Measurements from ENCODE around the gene GPATCH2.

GPATCH2 gene

GRCh38 chr1:217542136-217542777 lies 88.6 kb downstream of the GPATCH2 start:
- TF ChIP-seq, protein P1, sequence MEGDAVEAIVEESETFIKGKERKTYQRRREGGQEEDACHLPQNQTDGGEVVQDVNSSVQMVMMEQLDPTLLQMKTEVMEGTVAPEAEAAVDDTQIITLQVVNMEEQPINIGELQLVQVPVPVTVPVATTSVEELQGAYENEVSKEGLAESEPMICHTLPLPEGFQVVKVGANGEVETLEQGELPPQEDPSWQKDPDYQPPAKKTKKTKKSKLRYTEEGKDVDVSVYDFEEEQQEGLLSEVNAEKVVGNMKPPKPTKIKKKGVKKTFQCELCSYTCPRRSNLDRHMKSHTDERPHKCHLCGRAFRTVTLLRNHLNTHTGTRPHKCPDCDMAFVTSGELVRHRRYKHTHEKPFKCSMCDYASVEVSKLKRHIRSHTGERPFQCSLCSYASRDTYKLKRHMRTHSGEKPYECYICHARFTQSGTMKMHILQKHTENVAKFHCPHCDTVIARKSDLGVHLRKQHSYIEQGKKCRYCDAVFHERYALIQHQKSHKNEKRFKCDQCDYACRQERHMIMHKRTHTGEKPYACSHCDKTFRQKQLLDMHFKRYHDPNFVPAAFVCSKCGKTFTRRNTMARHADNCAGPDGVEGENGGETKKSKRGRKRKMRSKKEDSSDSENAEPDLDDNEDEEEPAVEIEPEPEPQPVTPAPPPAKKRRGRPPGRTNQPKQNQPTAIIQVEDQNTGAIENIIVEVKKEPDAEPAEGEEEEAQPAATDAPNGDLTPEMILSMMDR (IDR thresholded peaks at IDR 0.05), result no peak
- TF ChIP-seq ZFX (IDR thresholded peaks at IDR 0.05; ENCODE audit: borderline replicate concordance), result no peak
- H3K27ac ChIP-seq, result no peak overlapping the region

GRCh38 chr1:217540321-217540720 lies 90.6 kb downstream of the GPATCH2 start:
- TF ChIP-seq, protein P1 (IDR thresholded peaks at IDR 0.05), result no peak
- no peak for TF ChIP-seq ZFX (IDR thresholded peaks at IDR 0.05; ENCODE audit: borderline replicate concordance)
- H3K27ac ChIP-seq, result peak overlapping the region; percentile 7; the same call in 1 of the 2 replicates

DNA sequence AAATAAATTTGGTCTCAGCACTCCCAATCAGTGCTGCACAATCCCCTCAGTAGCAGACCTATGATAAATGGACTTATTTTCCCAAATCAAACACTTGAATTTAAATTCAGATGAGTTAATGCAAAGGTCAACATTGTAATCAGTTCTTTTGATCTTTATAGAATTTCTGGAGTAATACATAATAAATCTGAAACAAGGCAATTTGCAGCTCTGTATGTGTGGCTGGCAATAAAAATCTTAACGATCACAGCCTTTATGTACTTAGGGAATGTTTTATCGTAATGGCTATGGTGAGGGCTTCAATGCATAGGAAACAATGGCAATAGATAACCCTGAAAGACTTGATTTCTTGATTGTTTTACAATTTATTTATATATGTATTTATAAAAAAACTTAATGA lies 91.4 kb downstream of the GPATCH2 start:
- peak overlapping the region; percentile 7 for H3K27ac ChIP-seq
- TF ChIP-seq, protein P1 (IDR thresholded peaks at IDR 0.05), result no peak
- TF ChIP-seq ZFX (IDR thresholded peaks at IDR 0.05; ENCODE audit: borderline replicate concordance), result no peak

DNA sequence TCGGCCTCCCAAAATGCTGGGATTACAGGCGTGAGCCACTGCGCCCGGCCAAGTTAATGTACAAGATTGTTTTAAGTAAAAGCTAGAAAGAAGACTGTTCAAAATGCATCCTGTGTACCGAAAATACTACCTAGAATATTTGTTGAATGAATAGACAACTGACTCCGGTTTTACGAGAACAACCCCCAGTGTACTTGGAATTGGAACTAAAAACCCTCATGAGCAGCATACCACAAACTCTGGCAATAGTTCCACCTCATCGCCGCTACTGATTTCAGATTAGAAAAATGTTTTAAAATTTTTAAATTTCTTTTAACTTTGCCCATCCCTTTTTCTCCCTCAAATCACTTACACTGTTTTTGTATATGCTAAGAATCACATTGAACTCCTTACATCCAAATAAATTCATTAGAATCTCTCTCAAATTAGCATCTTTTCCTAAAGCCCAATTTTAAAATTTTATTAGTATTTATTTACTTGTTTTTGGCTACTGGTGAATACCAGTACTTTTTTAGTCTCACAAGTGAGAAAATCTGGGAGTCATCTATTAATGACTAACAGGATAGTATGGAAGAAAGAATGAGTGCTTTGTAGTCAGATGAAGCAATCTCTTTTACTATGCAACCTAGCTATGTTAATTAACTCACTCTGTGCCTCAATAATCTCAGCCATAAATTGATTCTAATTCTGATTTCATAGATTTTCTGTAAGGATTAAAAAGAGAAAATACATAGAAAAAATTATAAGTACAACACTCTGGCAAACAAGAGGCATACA lies 95.1 kb downstream of the GPATCH2 start:
- no peak overlapping the region for H3K27ac ChIP-seq
- TF ChIP-seq, protein P1 (IDR thresholded peaks at IDR 0.05), result no peak
- no peak for TF ChIP-seq ZFX (IDR thresholded peaks at IDR 0.05; ENCODE audit: borderline replicate concordance)

GRCh38 chr1:217534566-217534965 lies 96.3 kb downstream of the GPATCH2 start:
- TF ChIP-seq, protein P1 (IDR thresholded peaks at IDR 0.05), result no peak
- no peak for TF ChIP-seq ZFX (IDR thresholded peaks at IDR 0.05; ENCODE audit: borderline replicate concordance)
- H3K27ac ChIP-seq, result peak overlapping the region; percentile 40

- TF ChIP-seq, protein P1 (IDR thresholded peaks at IDR 0.05), result no peak
- TF ChIP-seq ZFX (IDR thresholded peaks at IDR 0.05; ENCODE audit: borderline replicate concordance), result no peak
- H3K27ac ChIP-seq, result no peak overlapping the region
Measured at GRCh38 chr1:217528271-217528670, 102.6 kb downstream of the GPATCH2 start.

GRCh38 chr1:217527151-217527550 lies 103.7 kb downstream of the GPATCH2 start:
- peak overlapping the region; percentile 71 for H3K27ac ChIP-seq
- TF ChIP-seq ZFX (IDR thresholded peaks at IDR 0.05; ENCODE audit: borderline replicate concordance), result no peak
- TF ChIP-seq, protein P1 (IDR thresholded peaks at IDR 0.05), result no peak

Data from 22Rv1 (cell line).